Stimulated activated CD4-positive, alpha-beta T cell treated with anti-CD3 and anti-CD28 coated beads, Interleukin-4, amount 100 ng/mL, for 48 hours (primary cell): ENCODE data around the gene PTMA.
"Not testable (repeated sequence)": the region's sequence is repeated elsewhere in the genome, so short reads cannot be mapped to it uniquely, and the experiment has no call there.

Source experiments
- DNase-seq, 2 donors: peaks; one replicate each; pipeline ENCODE4 v3.0.0-alpha.2; 2020; ENCODE audit warnings: low read depth in 2 of 2

PTMA gene

DNA sequence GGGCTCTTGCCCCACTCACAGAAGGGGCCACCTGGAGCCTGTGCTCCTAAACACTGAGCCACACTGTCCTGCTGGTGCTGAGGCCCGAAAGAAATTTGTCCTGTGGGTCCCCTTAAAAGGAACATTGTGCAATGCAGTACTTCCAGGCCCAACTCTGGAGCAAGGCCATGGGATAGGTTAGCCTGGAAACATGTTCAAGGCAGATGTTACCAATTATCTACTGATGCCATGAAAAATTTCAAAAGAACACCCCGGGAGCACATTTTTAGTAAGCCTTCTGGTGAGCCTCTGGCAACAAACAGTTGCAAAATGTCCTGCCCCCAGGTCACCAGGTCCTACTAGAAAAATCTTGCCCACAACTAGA, 12.3 kb upstream of the PTMA start:
- DNase-seq = no peak

DNA sequence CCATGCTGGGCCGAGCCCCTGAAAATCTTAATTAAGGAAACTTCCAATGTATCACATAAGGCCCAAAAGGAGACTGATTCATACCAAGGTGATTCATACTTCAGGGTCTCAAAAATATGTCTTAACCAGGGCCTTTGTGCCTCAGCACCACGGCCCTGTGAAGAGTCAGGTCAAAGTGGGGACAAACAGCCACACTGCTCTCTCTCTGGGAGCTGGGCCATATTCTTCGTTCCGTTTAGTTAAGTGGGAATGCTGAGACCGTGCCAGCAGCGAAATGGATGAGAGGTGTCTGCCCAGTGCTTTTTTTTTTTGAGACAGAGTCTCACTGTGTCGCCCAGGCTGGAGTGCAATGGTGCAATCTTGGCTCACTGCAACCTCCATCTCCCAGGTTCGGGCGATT, 9.3 kb upstream of the PTMA start:
- DNase-seq = no peak

DNA sequence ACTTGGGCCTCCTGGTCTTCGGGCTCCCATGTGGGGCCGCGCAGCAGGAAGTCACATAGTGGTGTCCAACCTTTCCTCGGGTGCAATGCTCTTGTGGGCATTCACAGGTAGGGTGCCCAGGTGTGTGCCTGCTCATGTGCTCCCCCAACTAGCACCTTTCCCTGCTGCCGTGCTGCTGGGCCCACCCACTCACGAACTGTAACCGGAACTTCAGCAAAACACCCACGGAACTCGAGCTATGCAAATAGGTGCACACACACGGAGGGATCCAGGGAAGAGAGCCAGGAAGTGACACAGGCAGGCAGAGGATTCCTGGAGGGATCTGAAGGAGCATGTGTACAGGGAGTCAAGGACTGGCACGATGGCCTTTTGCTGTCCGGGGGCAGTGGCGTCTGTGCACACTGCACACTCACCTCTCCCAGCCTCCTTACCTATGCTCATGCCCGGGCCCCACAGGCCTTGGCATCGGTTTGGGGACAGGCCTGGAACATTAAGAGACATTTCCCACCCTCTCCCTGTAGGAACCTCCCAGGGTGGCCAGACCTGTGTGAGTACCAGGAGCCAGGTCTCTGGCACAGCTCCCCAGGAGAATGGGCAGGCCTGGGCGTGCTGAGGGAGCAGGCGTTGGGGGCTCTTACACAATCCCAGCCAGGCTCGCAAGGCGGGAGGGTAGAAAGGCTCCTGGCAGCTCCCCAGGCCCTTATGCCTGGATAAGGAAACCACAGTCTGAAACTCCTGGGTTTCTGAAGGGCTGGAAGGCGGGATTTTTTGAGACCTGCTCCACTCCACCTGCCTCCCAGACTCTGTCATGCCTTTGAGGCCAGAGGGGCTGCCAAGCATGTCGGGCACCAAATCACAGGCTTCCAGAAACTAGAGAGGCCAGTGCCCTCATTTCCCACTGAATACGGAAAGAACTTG, 6.6 kb upstream of the PTMA start:
- no peak for DNase-seq

DNA sequence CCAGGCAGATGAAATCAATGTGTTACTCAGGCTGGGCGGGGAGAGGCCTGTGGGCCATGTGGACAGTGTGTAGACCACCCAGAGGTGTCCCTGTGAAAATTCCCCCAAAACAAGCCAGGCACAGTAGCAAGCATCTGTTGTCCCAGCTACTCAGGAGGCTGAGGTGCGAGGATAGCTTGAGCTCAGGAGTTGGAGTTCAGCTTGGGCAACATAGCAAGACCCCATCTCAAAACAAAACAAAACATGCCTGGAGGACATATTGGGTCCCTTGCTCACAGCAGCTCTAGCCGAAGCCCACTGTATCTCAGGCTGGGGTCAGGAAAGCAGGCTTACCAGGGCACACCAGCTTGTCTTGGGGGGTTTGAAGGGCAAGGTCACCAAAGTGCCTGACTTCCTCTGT, 4.3 kb upstream of the PTMA start:
- no peak for DNase-seq

DNA sequence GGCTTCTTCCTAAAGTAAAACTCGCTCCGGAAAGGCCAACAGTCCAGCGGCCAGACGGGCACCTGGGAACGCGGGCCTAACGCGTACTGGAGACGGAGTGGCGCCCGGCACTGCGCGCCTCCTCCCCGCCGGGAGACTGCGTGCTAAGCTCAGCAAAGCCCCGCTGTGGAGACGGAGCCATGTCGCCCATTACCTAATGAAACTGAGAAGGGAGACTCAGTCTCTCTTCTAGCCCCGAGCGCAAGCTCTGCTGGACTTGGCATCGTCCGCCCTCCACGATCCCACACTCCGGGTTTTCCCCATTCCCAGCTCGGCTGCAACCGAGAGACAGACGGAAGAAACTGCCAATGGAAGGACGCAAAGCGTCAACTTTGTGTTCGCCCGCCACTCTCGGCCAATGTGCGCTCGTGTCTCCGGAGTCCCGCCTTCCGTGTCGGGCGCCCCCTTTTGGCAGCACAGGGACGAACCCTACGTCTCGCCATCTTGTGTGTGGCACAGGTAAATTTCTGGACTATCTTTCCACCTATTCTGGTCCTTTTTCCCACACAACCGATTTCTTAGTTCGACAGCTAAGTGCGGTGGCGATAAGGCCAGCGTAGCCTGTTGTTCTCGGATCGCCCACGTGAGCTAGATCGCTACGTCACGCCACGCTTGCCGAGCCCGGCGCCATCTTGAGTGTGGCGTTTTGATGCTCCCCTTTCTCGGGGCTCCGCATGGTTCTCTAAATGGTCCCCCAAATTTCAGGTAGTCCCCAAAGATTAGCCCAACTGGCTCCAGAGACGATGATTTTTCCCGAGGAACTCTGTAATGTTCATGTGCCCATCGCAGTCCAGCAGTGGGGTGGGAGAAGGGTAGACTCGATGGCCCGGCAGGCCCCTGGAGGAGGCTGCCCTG, 1.3 kb upstream of the PTMA start:
- peak; percentile 96 to 98 for DNase-seq

DNA sequence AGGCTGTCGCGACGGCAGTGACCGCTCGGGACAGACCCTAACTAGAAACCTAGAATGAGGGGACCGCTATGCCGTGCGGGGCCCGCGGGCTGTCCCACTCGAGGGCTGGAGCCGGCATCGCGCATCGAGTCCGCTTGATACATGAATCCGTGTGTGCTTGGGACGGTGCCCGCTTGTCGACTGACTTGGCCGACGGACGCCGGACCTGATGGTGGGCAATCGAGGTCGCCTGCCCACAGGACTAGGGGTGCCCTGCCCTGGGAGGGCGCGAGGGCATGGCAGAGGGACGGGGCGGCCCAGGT, 749 bp upstream of the PTMA start:
- peak; percentile 35 to 41 for DNase-seq

DNA sequence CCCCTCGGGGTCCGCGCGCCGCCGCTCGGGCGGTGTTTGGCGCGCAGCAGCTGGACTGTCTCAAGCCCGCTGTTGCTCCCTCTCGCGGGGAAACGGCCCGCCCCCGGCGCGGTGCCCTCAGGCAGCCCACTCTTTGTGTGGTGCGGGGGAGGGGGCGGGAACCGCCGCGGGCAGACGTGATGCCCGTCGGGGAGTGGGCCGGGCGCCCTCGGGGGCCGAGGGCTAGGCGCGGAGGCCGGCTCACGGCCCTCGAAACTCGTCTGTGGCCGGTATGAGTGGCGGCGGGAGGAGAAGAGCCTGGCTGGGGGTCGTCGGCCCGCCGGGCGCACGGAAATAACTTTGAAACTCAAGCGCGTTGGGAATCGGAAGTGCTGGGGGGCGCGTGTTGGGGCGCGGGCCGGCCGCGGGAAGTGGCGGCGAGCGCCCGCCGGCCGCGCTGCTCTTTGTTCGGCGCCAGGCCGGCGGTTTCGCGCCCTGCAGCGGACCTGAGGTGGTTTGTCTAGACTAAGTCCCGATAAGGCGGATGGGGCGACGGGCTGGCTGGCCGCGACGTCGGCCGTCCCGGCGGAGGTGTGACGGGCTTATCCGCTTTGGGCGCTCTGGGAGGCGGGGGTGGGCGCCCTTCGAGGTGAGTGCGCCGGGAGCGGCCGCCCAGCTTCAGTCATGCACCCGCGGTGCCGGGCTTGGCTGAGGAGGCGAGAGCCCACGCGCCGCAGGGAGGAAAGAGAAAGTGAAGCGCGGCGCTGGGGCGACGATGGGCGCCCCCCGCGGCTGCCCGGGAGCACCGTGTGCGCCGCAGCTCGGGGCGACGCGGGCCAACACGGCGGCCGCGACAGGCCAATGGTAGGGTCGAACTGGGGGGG, 679 bp downstream of the PTMA start:
- DNase-seq = peak; percentile 30 to 36

DNA sequence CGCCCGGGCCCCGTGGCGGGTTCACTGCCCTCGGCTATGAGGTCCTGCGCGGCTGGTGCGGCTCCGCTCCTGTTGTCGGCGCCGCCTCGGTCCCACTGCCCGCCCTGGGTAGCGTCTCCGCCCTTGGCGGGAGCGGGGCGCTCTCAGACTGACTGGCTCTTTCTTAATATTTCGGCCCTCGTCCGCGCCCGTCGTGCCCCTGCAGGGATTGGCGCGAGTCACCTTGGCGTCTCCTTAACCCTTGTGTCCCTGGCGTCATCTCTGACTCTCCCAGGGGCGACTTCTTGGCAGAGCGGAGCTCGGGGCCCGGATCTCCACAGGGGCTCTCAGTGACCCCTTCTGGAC, 1.3 kb downstream of the PTMA start:
- peak; percentile 19 to 32 for DNase-seq

DNA sequence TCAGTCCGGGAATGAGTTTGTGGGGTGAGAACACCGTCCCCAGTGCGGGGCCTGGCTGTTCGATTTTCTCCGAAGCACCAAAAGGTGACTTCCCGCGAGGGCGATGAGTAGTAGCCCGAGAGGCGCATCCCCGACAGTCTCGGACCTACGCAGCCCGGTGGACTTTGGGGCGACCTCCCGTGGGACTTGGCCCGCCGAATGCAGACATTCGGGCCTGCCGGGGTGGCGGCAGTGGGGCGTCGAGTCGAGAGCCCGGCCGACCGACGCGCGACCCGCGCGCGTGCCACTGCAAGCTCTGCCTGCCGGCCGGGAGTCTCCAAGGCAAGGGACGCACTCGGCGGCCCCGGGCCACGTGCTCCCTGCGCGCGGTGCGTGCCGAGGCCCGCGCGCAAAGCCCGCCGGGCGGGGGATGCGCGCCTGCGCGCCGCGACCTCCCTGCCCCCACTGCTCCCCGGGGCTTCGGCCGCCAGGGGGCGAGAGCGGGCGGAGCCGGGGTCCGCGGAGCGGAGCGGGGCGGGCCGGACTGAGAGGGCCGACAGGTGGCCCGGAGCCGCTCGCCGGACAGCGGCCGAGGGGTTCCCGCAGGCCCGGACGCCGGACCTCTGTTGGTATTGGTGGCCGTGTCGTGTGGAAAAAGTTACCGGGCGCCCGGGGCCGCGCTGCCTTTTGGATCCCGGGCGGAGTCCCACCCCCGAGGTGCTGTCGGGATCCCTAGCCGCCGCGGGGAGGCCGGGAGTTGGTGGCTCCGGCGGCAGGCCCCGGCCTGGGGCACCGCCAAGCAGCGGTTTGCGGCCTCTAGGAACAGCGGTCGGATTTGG, 1.9 kb downstream of the PTMA start:
- DNase-seq = peak; percentile 75 to 80

DNA sequence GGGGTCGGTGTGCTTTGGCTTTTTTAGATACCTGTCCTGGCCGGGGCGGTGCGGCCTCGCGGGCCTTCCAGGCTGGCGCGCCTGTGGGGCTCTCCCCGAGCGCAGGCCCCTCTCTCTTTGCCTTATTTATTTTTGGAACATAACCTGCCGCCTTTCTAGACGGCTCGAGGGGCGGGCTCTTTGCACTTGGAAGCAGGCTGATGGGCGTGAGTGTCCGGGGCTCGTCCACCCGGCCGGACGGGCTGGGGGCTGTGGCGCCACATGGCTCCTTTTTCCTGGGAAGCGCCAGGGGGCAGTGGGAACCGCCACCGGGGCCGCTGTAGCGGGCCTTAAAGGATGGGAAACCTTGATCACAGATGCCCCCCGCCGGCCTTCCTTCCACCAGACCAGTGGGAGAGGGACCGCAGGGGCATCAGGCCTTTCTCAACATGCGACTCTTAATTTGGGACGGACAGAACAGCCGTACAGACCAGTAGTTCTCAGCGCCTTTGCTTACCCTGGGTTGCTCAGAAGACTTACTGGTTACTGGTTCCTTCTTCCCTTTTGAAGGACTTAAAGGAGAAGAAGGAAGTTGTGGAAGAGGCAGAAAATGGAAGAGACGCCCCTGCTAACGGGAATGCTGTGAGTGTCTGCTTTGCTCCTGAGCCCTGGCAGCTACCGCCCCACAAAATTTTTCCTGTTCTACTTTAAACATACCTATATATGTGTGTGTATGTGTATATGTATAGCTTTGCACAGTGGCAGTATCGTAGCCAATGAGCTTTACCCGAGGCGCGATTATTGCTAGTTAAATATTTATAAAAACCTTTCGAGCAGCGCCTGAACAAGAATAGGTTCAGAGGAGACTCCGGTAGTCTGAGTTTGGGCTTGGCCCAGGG, 2.7 kb downstream of the PTMA start:
- peak in 1 of 2 donors; percentile 14 for DNase-seq

DNA sequence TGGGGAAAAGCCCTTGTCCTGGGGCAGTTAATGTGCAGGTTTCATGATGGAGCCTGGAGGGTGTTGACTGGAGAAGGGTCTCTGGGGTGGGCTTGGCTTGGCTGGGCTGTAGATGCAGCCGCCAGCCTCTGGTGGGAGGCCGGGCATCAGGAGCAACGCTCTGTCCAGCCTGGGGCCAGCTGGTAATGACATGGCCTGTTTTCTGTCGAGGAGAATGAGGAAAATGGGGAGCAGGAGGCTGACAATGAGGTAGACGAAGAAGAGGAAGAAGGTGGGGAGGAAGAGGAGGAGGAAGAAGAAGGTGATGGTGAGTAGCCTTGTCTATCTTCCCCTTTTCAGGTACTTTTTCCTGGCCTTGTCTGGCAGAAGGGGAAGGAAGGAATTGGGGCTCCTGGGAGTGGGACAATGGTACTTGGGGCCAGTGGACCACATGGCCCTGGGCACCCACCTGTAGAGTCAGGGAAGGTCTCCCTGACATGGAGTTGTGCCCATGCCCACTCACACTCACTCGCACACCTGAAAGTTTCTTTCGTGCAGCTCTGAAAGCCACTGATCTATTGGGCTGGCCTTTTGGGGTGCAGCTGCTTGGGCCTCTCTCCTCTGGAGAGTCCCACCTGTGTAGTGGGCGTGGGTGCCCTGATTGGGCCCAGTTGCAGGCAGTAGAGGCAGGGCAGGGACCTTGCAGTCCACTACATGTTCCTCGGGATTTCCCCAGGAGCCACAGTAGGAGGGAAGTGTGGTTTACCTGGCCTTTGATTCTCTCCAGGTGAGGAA, 3.5 kb downstream of the PTMA start:
- DNase-seq = peak in 1 of 2 donors; percentile 13

DNA sequence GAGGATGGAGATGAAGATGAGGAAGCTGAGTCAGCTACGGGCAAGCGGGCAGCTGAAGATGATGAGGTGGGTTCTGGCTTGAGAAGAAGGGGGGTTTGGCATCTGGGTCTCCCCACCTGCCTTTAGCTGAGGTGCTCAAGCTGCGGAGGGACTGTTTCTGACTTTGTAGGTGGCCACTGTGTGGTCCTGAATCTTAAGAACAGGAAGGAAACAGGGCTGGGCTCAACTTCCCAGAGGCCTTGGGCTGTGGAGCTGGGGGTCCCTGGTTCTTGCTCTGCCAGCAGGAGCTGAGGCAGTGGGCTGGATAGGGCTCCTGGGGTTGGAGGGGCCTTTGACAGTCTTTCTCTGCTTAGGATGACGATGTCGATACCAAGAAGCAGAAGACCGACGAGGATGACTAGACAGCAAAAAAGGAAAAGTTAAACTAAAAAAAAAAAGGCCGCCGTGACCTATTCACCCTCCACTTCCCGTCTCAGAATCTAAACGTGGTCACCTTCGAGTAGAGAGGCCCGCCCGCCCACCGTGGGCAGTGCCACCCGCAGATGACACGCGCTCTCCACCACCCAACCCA, 4.2 kb downstream of the PTMA start:
- DNase-seq = peak; percentile 27 to 47

DNA sequence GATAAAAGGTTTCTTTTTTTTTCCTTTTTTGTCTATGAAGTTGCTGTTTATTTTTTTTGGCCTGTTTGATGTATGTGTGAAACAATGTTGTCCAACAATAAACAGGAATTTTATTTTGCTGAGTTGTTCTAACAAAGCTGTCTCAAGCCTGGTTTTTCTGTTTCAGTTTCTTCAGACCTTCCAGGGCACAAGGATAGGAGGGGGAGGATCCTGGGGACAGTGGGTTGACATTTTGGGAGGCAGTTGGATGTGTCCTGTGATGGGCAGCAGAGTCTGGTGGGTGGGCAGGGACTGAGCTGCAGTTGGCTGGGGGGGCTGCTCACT, 5.0 kb downstream of the PTMA start:
- DNase-seq = not testable (repeated sequence)

DNA sequence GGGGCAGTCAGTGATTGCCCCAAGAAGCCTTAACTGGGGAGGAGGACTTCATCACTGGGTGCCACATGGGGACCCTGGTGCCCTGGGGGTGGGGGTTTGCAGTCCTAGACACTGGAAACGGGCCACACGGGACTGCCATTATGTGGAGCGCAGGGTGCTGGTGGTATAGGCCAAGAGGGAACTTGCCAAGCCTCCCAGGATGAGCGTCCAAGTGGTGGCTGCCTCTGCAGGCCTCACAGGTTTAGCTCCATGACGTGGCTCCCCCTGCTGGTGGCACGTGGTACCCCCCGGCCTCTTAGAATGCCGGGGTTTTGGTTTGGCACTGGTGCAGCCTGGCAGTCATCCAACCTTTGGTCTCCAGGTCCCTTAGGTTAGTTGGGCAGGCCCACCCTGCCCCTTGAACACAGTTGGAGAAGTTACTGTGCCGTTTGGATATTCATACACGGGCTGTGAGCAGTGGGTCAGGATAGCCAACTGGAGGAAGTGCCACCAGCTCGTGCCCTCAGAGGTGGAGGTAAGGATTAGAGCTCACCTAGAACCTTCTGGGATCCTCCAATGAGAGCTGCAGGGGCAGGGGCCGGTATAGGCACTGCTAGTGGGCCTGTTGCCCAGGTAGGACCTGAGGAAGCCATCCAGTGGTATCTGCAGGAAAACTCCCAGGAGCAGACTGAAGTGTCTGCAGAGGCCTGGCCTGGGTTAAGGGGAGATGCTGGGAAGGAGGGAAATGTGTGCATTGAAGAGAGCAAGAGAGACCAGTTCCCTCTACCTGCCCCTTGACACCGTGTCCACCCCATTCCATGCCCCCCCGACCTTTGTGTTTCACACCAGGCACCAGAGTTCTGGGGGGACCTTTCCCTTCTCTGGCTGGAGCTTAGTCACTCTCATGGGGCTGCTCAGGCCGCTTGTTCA, 5.7 kb downstream of the PTMA start:
- DNase-seq = peak; percentile 88 to 95

DNA sequence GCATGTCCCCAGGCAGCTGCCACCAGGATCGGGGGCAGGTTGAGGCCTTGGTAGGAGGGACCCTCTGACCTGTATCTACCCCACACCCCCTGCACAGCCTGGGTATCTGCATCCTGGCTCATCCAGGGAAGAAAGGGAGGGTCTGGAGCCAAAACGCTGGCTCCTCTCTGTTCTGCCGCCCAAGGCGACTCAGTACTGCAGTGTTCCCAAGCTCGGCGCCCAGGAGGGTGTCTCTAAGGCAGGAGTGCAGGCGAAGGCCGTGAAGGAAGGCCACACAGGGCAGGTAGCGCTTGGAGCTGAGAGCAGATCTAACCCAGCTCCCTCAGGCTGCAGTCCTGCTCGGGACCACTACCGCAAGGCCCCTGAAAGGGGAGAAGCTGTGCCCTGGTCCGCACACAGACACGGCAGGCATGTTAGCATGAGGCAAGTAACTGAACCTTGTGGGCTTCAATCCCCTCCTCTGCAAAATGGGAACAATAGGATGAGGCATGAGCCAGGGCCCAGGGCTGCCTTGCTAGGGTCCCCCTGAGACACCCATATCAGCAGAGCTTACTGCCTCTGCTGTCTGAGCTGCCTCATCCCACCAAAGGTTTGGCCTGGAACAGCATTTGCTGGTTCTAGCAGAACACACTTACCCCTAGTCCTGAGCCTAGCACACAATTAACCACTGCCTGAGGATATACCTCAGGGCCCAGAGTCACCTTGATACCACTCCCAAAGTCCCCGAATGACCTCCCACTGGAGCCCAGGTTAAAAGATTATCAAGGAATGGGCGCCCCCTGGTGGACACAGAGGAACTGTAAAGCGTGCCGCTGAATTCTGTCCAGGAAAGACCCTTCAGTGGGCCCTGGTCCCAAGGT, 6.5 kb downstream of the PTMA start:
- DNase-seq = peak; percentile 75 to 84

DNA sequence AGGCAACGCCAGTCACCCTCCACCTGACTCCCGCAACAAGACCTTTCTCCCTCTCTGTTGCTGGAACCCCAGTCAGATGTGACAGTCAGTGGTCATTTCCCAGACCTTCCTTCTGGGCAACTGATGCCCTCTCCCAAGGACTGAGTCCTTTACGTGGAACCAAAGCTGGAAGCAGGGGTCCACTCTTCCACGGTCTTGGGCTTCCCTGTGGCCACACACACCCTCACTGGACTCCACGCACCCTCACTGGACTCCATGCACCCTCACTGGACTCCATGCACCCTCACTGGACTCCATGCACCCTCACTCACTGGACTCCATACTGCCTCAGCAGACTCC, 7.1 kb downstream of the PTMA start:
- no peak for DNase-seq

DNA sequence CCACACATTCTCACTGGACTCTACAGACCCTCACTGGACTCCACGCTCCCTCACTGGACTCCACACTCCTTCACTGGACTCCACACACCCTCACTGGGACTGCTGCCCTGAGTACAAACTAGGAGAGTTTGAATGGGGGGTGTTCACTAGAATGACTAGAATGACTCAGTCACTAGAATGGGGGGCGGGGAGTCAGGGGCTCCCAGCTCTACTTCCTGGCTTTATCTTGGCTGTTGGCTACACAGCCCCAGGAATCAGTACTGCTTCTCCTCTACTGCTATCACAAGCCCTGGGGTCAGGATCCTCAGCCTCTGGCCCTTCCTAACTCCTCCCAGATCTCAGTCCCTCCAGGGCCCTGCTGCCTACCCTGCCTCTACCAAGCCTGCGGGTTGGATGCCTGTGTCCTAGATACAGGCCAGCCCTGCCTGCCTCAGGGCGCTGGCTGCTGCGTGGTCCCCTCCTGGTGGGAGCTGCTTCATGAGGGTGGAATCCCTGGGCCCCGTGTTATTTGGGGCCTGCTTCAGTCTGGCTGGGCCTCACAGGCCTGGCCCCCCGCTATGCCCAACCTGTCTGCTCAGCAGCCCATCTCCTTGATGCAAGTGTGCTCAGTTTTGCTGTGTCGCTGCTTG, 7.8 kb downstream of the PTMA start:
- DNase-seq = no peak
